ENCODE measurements around the gene BCL11A.

The BCL11A gene

DNA sequence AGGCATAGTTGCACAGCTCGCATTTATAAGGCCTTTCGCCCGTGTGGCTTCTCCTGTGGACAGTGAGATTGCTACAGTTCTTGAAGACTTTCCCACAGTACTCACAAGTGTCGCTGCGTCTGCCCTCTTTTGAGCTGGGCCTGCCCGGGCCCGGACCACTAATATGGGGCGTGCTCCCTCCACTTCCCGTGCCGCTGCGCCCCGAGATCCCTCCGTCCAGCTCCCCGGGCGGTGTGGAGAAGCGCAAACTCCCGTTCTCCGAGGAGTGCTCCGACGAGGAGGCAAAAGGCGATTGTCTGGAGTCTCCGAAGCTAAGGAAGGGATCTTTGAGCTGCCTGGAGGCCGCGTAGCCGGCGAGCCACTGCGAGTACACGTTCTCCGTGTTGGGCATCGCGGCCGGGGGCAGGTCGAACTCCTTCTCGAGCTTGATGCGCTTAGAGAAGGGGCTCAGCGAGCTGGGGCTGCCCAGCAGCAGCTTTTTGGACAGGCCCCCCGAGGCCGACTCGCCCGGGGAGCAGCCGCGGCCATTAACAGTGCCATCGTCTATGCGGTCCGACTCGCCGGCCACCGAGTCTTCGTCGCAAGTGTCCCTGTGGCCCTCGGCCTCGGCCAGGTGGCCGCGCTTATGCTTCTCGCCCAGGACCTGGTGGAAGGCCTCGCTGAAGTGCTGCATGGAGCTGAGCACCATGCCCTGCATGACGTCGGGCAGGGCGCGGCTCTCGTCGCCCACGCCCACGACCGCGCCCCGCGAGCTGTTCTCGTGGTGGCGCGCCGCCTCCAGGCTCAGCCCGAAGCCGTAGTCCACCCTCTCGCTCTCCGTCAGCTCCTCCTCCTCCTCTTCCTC lies 92.7 kb downstream of the BCL11A start:
- H3K9me3 ChIP-seq (ENCODE audit: insufficient read depth, low read length): no peaks in the 10 kb centered on the region
- H3K36me3 ChIP-seq (ENCODE audit: low read length): peaks cover 52% of the 10 kb centered on the region
- peaks cover 87% of the 10 kb centered on the region for H3K79me2 ChIP-seq (ENCODE audit: insufficient read depth, low read length)

DNA sequence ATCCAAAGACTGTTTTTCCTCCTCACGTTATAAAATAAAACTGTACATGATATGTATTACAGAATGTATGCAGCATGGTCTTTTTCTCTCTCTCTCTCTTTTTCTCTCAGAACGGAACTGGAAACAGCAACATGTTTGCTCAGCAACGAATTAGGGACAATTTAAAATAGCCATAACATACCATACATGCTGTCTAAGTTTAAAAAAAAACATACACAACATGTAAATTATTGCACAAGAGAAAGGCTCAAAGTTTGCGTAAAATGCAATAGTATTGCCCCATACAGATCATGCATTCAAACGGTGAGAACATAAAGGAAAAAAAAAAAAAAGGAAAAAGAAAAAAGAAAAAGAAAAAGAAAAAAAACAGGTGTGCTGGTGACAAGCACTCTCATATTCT lies 93.6 kb downstream of the BCL11A start:
- Histone ChIP-seq H3F3A (ENCODE audit: insufficient read depth) (peaks cover 54% of the 10 kb centered on the region), H3K9me3 (ENCODE audit: insufficient read depth, low read length) (no peaks in the 10 kb centered on the region), H3K4me2 (ENCODE audit: low read depth, low read length, poor library complexity, severe bottlenecking) (no peak overlapping the region), H3K9ac (ENCODE audit: low read length) (no peak overlapping the region), H3K36me3 (ENCODE audit: low read length) (peaks cover 54% of the 10 kb centered on the region), H2AFZ (ENCODE audit: low read depth, low read length, severe bottlenecking) (no peak overlapping the region), H4K20me1 (ENCODE audit: low read depth, low read length) (no peaks in the 10 kb centered on the region), H3K4me3 (ENCODE audit: insufficient read depth, low read length, poor library complexity, severe bottlenecking) (no peak overlapping the region), H3K27ac (ENCODE audit: low read depth, low read length) (0 out of 2 replicates have a peak overlapping the region, but pooled peaks have one; percentile 7), H3K27me3 (ENCODE audit: low read length) (no peaks in the 10 kb centered on the region), H3K9me2 (replicated peaks; ENCODE audit: insufficient read depth, low read length) (no peaks in the 10 kb centered on the region), H3K79me2 (ENCODE audit: insufficient read depth, low read length) (peaks cover 84% of the 10 kb centered on the region)
- TF ChIP-seq EZH2phosphoT487 (conservative IDR thresholded peaks at IDR 0.05; ENCODE audit: low read length) (no peak), CTCF (IDR thresholded peaks at IDR 0.05; ENCODE audit: insufficient read depth, low read length, poor library complexity, severe bottlenecking) (no peak)

More for the DNA sequence above, 92.7 kb downstream of the BCL11A start:
- no peak overlapping the region for H3K4me3 ChIP-seq (ENCODE audit: insufficient read depth, low read length, poor library complexity, severe bottlenecking)
- no peak overlapping the region for H3K27ac ChIP-seq (ENCODE audit: low read depth, low read length)
- H2AFZ ChIP-seq (ENCODE audit: low read depth, low read length, severe bottlenecking): no peak overlapping the region
- H4K20me1 ChIP-seq (ENCODE audit: low read depth, low read length): no peaks in the 10 kb centered on the region
- no peaks in the 10 kb centered on the region for H3K27me3 ChIP-seq (ENCODE audit: low read length)
- H3K4me2 ChIP-seq (ENCODE audit: low read depth, low read length, poor library complexity, severe bottlenecking): no peak overlapping the region
- H3K9ac ChIP-seq (ENCODE audit: low read length): no peak overlapping the region
- peaks cover 51% of the 10 kb centered on the region; the same call in 1 of the 2 replicates for H3F3A ChIP-seq (ENCODE audit: insufficient read depth)
- TF ChIP-seq EZH2phosphoT487 (conservative IDR thresholded peaks at IDR 0.05; ENCODE audit: low read length) (no peak), CTCF (IDR thresholded peaks at IDR 0.05; ENCODE audit: insufficient read depth, low read length, poor library complexity, severe bottlenecking) (no peak)
- no peaks in the 10 kb centered on the region for H3K9me2 ChIP-seq (replicated peaks; ENCODE audit: insufficient read depth, low read length)

GRCh38 chr2:60456115-60456770 lies 97.2 kb downstream of the BCL11A start:
- Histone ChIP-seq H3K27ac (ENCODE audit: low read depth, low read length) (peak overlapping the region; percentile 28; the same call in 1 of the 2 replicates), H3K9ac (ENCODE audit: low read length) (no peak overlapping the region), H4K20me1 (ENCODE audit: low read depth, low read length) (no peaks in the 10 kb centered on the region), H2AFZ (ENCODE audit: low read depth, low read length, severe bottlenecking) (no peak overlapping the region), H3K4me3 (ENCODE audit: insufficient read depth, low read length, poor library complexity, severe bottlenecking) (no peak overlapping the region), H3K79me2 (ENCODE audit: insufficient read depth, low read length) (peaks cover 55% of the 10 kb centered on the region), H3K9me2 (replicated peaks; ENCODE audit: insufficient read depth, low read length) (no peaks in the 10 kb centered on the region), H3F3A (ENCODE audit: insufficient read depth) (peaks cover 69% of the 10 kb centered on the region), H3K27me3 (ENCODE audit: low read length) (no peaks in the 10 kb centered on the region), H3K36me3 (ENCODE audit: low read length) (peaks cover 57% of the 10 kb centered on the region), H3K9me3 (ENCODE audit: insufficient read depth, low read length) (no peaks in the 10 kb centered on the region), H3K4me2 (ENCODE audit: low read depth, low read length, poor library complexity, severe bottlenecking) (no peak overlapping the region)
- no peak for TF ChIP-seq EZH2phosphoT487 (conservative IDR thresholded peaks at IDR 0.05; ENCODE audit: low read length)

All from SU-DHL-6 (cell line).